HG03439 (cell line): ENCODE measurements around the gene ACR.
"Not testable (repeated sequence)": the region's sequence is repeated elsewhere in the genome, so short reads cannot be mapped to it uniquely, and the experiment has no call there.

ENCODE experiments used
- ATAC-seq: cut with Tn5 transposase; IDR thresholded peaks from one replicate; pipeline ENCODE4 v1.9.1; 2021; ENCODE audit warnings: mild to moderate bottlenecking, moderate library complexity; ENCODE audit not compliant: unreplicated experiment

ACR gene

DNA sequence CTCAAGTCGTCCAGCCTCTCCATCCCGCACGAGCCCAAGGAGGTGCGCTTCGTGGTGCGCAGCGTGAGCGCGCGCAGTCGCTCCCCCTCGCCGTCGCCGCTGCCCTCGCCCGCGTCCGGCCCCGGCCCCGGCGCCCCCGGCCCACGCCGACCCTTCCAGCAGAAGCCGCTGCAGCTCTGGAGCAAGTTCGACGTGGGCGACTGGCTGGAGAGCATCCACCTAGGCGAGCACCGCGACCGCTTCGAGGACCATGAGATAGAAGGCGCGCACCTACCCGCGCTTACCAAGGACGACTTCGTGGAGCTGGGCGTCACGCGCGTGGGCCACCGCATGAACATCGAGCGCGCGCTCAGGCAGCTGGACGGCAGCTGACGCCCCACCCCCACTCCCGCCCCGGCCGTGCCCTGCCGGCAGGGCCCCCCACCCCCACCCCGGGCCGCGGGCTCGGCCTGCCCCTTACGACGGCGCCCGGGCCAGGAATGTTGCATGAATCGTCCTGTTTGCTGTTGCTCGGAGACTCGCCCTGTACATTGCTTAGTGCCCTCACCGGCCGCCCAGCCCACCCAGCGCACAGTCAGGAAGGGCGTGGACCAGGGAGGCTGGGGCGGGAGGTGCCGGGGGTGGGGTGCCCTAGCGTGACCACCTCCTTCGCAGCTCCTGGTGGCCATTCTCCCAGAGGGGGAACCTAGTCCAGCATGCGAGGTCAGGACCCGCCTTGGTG is 6.9 kb upstream of the ACR start:
- ATAC-seq, result no peak

DNA sequence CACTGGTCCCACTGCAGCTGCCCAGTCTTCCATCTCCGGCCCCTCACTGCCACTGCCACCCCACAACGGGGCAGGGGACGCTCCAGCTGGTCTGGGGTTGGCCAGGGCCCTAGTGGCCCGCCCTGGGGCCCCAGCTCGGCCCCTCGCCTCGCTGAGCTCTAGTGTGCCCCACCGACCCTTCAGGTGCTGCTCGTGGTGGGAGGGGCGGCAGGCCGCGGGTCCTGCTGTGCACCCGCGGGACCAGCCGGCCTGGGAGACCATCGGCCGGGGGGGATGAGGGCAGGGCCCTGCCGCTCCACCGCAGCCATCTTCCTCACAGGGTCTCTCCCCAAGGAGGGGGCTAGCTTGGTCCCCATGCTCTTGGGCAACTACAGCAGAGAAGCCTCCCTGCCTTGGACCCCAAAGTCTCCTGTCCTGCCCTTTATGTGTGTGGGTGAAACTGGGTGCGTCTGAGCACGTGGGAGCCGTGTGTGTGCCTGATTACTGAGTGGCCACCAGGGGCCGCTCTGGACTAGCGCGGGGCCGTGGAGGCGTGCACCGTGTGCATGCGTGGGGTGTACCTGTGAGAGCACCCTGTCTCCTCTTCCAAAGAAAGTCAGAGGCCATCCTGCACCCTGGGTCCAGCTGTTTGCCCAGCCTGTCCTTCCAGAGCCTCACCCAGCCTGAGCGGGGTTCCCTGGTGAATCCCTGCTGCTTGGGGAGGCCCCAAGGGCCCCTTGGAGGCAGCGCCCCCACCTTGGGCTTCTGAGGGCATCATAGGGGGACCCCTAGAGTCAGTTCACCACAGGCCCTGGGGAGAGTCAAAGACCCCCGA is 6.0 kb upstream of the ACR start:
- no peak for ATAC-seq

- no peak for ATAC-seq
Measured at GRCh38 chr22:50732681-50733080, 5.3 kb upstream of the ACR start.

- no peak for ATAC-seq
Measured at GRCh38 chr22:50733521-50734342, 4.3 kb upstream of the ACR start.

DNA sequence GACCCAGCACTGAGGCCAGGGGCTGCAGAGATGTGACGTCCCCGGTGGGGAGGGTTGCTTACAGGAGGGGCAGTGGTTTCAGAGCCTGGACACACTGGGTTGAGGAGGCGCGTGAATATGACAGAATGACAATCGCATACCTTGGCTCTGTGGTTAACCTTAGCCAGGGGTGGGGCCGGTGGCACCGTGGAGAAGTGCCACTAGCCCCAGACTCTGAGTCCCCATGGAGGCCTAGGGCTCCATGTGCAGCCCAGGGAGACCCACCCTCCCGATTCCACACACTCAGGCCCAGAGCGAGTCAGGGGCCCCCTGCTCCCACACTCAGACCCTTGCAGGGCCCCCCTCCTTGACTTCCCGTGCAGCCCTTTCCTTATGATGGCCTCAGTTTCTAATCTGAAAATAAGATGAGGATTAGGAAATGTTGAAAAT is 3.6 kb upstream of the ACR start:
- ATAC-seq, result no peak

GRCh38 chr22:50734986-50735738 is 2.8 kb upstream of the ACR start:
- ATAC-seq, result no peak

- ATAC-seq, result no peak
Measured at GRCh38 chr22:50735739-50736030, 2.3 kb upstream of the ACR start.

DNA sequence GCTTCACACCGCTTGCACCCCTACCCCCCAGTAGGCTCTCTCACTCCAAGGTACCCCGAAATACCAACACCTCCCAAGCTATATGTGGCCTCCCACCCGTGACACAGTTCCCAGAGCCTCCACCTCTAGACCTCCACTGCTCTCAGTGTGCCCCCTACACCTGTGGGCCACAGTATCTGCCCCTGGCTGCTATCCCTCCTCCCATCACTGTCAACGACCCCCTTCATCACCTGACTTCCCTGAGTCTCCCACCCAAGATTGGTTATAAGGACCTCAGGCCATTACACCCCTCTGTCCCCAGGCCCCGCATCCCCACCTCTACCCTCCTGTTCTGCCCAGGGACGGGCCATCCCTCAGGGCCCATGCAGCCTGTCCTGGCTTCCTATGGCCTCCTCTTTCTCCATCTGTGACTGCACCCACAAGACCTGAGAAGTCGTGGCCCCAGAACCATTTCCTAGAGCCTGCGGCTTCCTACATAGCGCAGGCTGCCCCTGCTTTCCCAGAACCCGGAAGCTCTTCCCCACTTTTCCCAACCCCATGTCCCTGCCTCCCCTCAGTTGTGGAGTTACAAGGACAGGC is 734 bp downstream of the ACR start:
- ATAC-seq, result no peak

GRCh38 chr22:50739279-50739691 is 1.3 kb downstream of the ACR start:
- no peak for ATAC-seq

DNA sequence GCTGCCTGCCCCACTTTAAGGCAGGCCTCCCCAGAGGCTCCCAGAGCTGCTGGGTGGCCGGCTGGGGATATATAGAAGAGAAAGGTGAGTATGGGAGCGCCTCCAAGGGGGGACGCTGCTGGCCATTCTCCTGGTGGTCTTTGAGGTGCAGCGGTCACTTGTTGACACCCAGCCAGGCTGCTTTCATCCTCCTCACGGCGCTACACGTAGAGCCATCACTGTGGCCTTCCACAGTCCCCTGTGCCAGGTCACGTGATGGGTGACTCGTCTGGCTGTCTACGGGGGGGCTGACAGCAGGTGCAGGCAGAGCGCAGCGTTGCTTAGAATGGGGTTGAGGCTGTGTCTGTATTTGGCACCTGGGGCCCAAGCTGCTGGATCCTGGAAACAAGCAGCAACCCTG is 1.9 kb downstream of the ACR start:
- no peak for ATAC-seq

GRCh38 chr22:50740714-50741113 is 2.7 kb downstream of the ACR start:
- not testable (repeated sequence) for ATAC-seq

- ATAC-seq, result not testable (repeated sequence)
Measured at GRCh38 chr22:50744424-50744823, 6.4 kb downstream of the ACR start.

GRCh38 chr22:50747521-50747920 is 9.5 kb downstream of the ACR start:
- not testable (repeated sequence) for ATAC-seq

DNA sequence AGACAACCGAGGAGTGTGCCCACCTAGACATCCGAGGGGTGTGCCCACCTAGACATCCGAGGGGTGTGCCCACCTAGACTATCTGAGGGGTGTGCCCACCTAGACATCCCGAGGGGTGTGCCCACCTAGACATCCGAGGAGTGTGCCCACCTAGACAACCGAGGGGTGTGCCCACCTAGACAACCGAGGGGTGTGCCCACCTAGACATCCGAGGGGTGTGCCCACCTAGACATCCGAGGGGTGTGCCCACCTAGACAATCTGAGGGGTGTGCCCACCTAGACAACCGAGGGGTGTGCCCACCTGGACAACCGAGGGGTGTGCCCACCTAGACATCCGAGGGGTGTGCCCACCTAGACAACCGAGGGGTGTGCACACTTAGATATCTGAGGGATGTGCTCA is 10.6 kb downstream of the ACR start:
- not testable (repeated sequence) for ATAC-seq

DNA sequence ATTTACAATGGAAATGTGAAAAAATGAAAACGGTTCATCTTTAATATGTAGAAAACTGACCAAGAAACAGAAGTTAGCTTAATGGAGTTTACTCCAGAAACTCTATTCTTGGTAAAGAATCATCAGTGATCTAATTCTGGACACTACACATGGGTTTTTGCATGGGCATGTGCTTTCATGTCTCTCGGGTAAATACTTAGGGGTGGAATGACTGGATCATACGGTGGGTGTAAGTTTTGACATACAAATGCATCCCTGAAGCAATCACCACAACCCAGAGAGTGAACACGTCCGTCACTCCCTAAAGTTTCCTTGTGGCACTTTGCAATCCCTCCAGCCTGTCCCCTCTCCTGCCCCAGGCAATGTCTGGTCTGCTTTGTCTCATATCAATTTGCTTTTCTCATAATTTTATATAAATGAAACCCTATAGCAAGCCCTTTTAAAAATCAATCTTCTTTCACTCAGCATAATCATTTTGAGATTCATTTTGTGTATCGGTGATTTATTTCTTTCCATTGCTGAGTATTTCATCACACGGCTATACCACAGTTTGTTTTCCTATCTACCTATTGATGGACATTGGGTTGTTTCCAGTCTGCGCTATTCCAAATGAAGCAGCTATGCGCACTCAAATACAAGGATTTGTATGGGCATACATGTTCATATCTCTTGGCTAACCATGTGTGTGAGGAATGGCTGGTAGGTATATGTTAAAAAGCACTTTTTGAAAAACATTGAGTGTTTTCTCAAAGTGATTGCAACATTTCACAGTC is 11.5 kb downstream of the ACR start:
- ATAC-seq, result not testable (repeated sequence)

DNA sequence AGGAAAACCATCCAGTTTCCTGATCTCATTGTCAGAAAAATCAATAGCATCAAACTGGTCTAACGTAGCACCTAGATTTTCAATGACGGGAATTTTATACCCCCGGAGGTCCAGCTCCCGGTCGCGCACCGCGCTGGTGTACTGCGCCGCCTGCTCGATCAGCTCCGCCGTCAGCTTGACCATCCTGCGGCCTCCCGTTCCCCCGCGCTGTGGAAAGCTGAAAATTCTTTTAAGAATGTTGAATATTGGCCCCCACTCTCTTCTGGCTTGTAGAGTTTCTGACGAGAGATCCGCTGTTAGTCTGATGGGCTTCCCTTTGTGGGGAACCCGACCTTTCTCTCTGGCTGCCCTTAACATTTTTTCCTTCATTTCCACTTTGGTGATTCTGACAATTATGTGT is 17.2 kb downstream of the ACR start:
- not testable (repeated sequence) for ATAC-seq

- ATAC-seq, result not testable (repeated sequence)
Measured at GRCh38 chr22:50756406-50756805, 18.4 kb downstream of the ACR start.

DNA sequence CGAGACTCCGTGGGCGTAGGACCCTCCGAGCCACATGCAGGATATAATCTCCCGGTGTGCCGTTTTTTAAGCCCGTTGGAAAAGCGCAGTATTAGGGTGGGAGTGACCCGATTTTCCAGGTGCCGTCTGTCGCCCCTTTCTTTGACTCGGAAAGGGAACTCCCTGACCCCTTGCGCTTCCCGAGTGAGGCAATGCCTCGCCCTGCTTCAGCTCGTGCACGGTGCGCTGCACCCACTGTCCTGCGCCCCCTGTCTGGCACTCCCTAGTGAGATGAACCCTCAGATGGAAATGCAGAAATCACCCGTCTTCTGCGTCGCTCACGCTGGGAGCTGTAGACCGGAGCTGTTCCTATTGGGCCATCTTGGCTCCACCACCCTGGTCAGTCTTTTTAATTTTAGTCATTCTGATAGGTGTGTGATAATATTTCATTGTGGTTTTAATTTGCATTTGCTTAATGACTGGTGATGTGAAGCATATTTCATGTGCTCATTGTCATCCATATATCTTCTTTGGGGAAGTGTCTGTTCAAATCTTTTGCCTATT is 19.0 kb downstream of the ACR start:
- ATAC-seq, result not testable (repeated sequence)

- ATAC-seq, result not testable (repeated sequence)
Measured at GRCh38 chr22:50759597-50760341, 21.8 kb downstream of the ACR start.
